H9 (cell line): ENCODE data around the gene CENPP. TPM values are rescaled to one million over a fixed set of nuclear protein-coding genes. Genes with fewer than 3 reads are reported as not detected.

Experiments
- DNase-seq: peaks from one replicate; pipeline ENCODE4 v3.0.0-alpha.2; 2017
- H2AFZ ChIP-seq: one replicate; pipeline ENCODE4 v1.6.1; 2013; ENCODE audit warnings: mild to moderate bottlenecking, low read length, control low read depth, moderate library complexity
- H2AK5ac ChIP-seq: 2 replicates; pipeline ENCODE4 v1.6.1; 2013; ENCODE audit warnings: low read length, control low read depth, mixed read lengths; ENCODE audit not compliant: insufficient read length
- H2BK120ac ChIP-seq: one replicate; pipeline ENCODE4 v1.6.1; 2013; ENCODE audit warnings: low read depth, mild to moderate bottlenecking, low read length, control low read depth, inconsistent platforms; ENCODE audit not compliant: poor library complexity, severe bottlenecking
- H2BK12ac ChIP-seq: 2 replicates; pipeline ENCODE4 v1.6.1; 2013; ENCODE audit warnings: low read length, control low read depth, mixed read lengths, low read depth; ENCODE audit not compliant: insufficient read length
- H2BK15ac ChIP-seq: 2 replicates; pipeline ENCODE4 v1.6.1; 2013; ENCODE audit warnings: low read depth, low read length, control low read depth
- H2BK20ac ChIP-seq: one replicate; pipeline ENCODE4 v1.6.1; 2013; ENCODE audit warnings: low read depth, mild to moderate bottlenecking, low read length, control low read depth, inconsistent platforms; ENCODE audit not compliant: poor library complexity, severe bottlenecking
- H2BK5ac ChIP-seq: 2 replicates; pipeline ENCODE4 v1.6.1; 2013; ENCODE audit warnings: low read length, control low read depth, mixed read lengths; ENCODE audit not compliant: insufficient read length
- H3K14ac ChIP-seq: 2 replicates; pipeline ENCODE4 v1.6.1; 2013; ENCODE audit warnings: low read length, control low read depth; ENCODE audit not compliant: insufficient read depth
- H3K18ac ChIP-seq: 2 replicates; pipeline ENCODE4 v1.6.1; 2013; ENCODE audit warnings: low read depth, mild to moderate bottlenecking, mixed read lengths, low read length, control low read depth; ENCODE audit not compliant: insufficient read length
- H3K23ac ChIP-seq: 2 replicates; pipeline ENCODE4 v1.6.1; 2013; ENCODE audit warnings: low read length, control low read depth, mixed read lengths, low read depth; ENCODE audit not compliant: insufficient read length
- H3K23me2 ChIP-seq: 2 replicates; pipeline ENCODE4 v1.6.1; 2013; ENCODE audit warnings: low read depth, mild to moderate bottlenecking, mixed read lengths, low read length, control low read depth; ENCODE audit not compliant: insufficient read length, poor library complexity, severe bottlenecking
- H3K27ac ChIP-seq: 2 replicates; pipeline ENCODE4 v1.5.1; 2013; ENCODE audit warnings: low read length, control low read depth, mixed read lengths, low read depth; ENCODE audit not compliant: insufficient read length
- H3K27me3 ChIP-seq: 2 replicates; pipeline ENCODE4 v1.6.1; 2013; ENCODE audit warnings: low read length, control low read depth, inconsistent platforms; ENCODE audit not compliant: insufficient read depth
- H3K4ac ChIP-seq: 2 replicates; pipeline ENCODE4 v1.6.1; 2013; ENCODE audit warnings: low read depth, mild to moderate bottlenecking, control low read depth, inconsistent platforms, low read length, moderate library complexity
- H3K4me1 ChIP-seq: 2 replicates; pipeline ENCODE4 v1.6.1; 2013; ENCODE audit warnings: low read length, control low read depth, inconsistent platforms; ENCODE audit not compliant: insufficient read depth
- H3K4me2 ChIP-seq: 2 replicates; pipeline ENCODE4 v1.6.1; 2013; ENCODE audit warnings: low read length, control low read depth, mixed read lengths; ENCODE audit not compliant: insufficient read length, insufficient read depth
- H3K56ac ChIP-seq: 2 replicates; pipeline ENCODE4 v1.6.1; 2013; ENCODE audit warnings: low read depth, mild to moderate bottlenecking, mixed read lengths, low read length, control low read depth; ENCODE audit not compliant: insufficient read length
- H3K79me1 ChIP-seq: 2 replicates; pipeline ENCODE4 v1.6.1; 2013; ENCODE audit warnings: low read depth, mild to moderate bottlenecking, moderate library complexity, low read length, control low read depth, inconsistent platforms; ENCODE audit not compliant: insufficient read depth, poor library complexity, severe bottlenecking
- H3K79me2 ChIP-seq: 2 replicates; pipeline ENCODE4 v1.6.1; 2013; ENCODE audit warnings: low read length, control low read depth, inconsistent platforms; ENCODE audit not compliant: insufficient read depth
- H3K9ac ChIP-seq: 2 replicates; pipeline ENCODE4 v1.6.1; 2013; ENCODE audit warnings: low read length, control low read depth, mixed read lengths; ENCODE audit not compliant: insufficient read length; ENCODE audit errors: extremely low read depth
- H3K9me3 ChIP-seq: one replicate; pipeline ENCODE4 v1.6.1; 2013; ENCODE audit warnings: low read depth, low read length, inconsistent platforms; ENCODE audit not compliant: control insufficient read depth
- H3T11ph ChIP-seq: one replicate; pipeline ENCODE4 v1.6.1; 2013; ENCODE audit warnings: mild to moderate bottlenecking, low read length, control low read depth, inconsistent platforms
- H4K20me1 ChIP-seq: one replicate; pipeline ENCODE4 v1.6.1; 2013; ENCODE audit not compliant: control insufficient read depth, insufficient read length, insufficient read depth
- H4K5ac ChIP-seq: 2 replicates; pipeline ENCODE4 v1.6.1; 2013; ENCODE audit warnings: low read depth, mild to moderate bottlenecking, mixed read lengths, low read length, control low read depth; ENCODE audit not compliant: insufficient read length
- H4K8ac ChIP-seq: replicated peaks from 2 replicates; pipeline ENCODE4 v1.6.1; 2013; ENCODE audit warnings: low read length, control low read depth, mixed read lengths, low read depth; ENCODE audit not compliant: insufficient read length
- H4K91ac ChIP-seq: 2 replicates; pipeline ENCODE4 v1.6.1; 2013; ENCODE audit warnings: low read depth, mild to moderate bottlenecking, moderate library complexity, mixed read lengths, low read length, control low read depth; ENCODE audit not compliant: insufficient read length
- H3K27ac Mint-ChIP-seq, 3 experiments: 2 replicates in 2 of 3; 3 replicates in 1 of 3; pipeline ENCODE4 v1.8.0; 2020 to 2021; ENCODE audit warnings: mixed read lengths in 3 of 3, mild to moderate bottlenecking in 1 of 3, moderate library complexity in 1 of 3
- H3K27me3 Mint-ChIP-seq: 2 replicates; pipeline ENCODE4 v1.8.0; 2021; ENCODE audit warnings: low read depth, mild to moderate bottlenecking, moderate library complexity, mixed read lengths
- H3K36me3 Mint-ChIP-seq, 3 experiments: 2 replicates in 2 of 3; 3 replicates in 1 of 3; pipeline ENCODE4 v1.8.0; 2020 to 2021; ENCODE audit warnings: low read depth in 3 of 3, mixed read lengths in 3 of 3; ENCODE audit not compliant: insufficient read depth in 1 of 3
- H3K4me1 Mint-ChIP-seq, 2 experiments: 2 replicates each; pipeline ENCODE4 v1.8.0; 2020; ENCODE audit warnings: mixed read lengths in 2 of 2
- H3K4me3 Mint-ChIP-seq, 2 experiments: 2 replicates in 1 of 2; 3 replicates in 1 of 2; pipeline ENCODE4 v1.8.0; 2020 to 2021; ENCODE audit warnings: mild to moderate bottlenecking in 2 of 2, mixed read lengths in 2 of 2, moderate library complexity in 1 of 2
- H3K9me3 Mint-ChIP-seq, 2 experiments: 2 replicates in 1 of 2; 3 replicates in 1 of 2; pipeline ENCODE4 v1.8.0; 2020; ENCODE audit warnings: mild to moderate bottlenecking in 2 of 2, mixed read lengths in 2 of 2, moderate library complexity in 1 of 2
- CTCF ChIP-seq: fragments of 200-600 bp; sonication (generic); conservative IDR thresholded peaks from 3 replicates; pipeline ENCODE4 v1.8.0; 2021; ENCODE audit warnings: antibody characterized with exemption, mild to moderate bottlenecking
- WGBS: extraction: QIAGEN DNeasy Blood & Tissue Kit; methylation state at CpG from one replicate; pipeline ENCODE4 v1.1.7; 2013; ENCODE audit warnings: missing lambda C conversion rate, low lambda C conversion rate, mixed read lengths; ENCODE audit not compliant: insufficient read length; ENCODE audit errors: extremely low coverage; 5-methylcytosine and 5-hydroxymethylcytosine counted together
- total RNA-seq: library from RNA; stranded (reverse); gene quantifications from 2 replicates; pipeline ENCODE4 v1.2.1, GENCODE V29; 2021

CENPP gene
- total RNA-seq, 1 experiment from 2014 or later = 9.1 TPM

- H3K4me2 ChIP-seq = no peak overlapping the region
- no peak overlapping the region for H2BK5ac ChIP-seq
- no peak overlapping the region for H3K56ac ChIP-seq
- TF ChIP-seq CTCF = no peak
- H2BK12ac ChIP-seq = no peak overlapping the region
- H2AK5ac ChIP-seq = no peak overlapping the region
- no peak overlapping the region for H2BK15ac ChIP-seq
- H2BK20ac ChIP-seq = no peak overlapping the region
- no peak overlapping the region for H4K5ac ChIP-seq
- no peak overlapping the region for H3K4ac ChIP-seq
- H3K23me2 ChIP-seq = no peaks in the 10 kb centered on the region
- H3K14ac ChIP-seq = no peak overlapping the region
- H3K27ac Mint-ChIP-seq = no peak overlapping the region
- H3K9me3 Mint-ChIP-seq = peaks cover 7% of the 10 kb centered on the region in 2 experiments; a peak in 3 of 5 replicates
- H2AFZ ChIP-seq = no peak overlapping the region
- no peak overlapping the region for H3K9ac ChIP-seq
- H2BK120ac ChIP-seq = no peak overlapping the region
- H3K79me1 ChIP-seq = no peaks in the 10 kb centered on the region
- no peak overlapping the region for H4K91ac ChIP-seq
- H3K9me3 ChIP-seq = no peaks in the 10 kb centered on the region
- no peaks in the 10 kb centered on the region for H3K27me3 Mint-ChIP-seq
- no peaks in the 10 kb centered on the region for H3K4me1 ChIP-seq
- no peaks in the 10 kb centered on the region for H4K20me1 ChIP-seq
- H3K27ac ChIP-seq = no peak overlapping the region
- no peak overlapping the region for H3K4me3 Mint-ChIP-seq
- WGBS = no CpG with 5 or more reads among the region's 3 CpGs
- no peaks in the 10 kb centered on the region for H3K27me3 ChIP-seq
- no peaks in the 10 kb centered on the region; a peak in 1 of 7 replicates for H3K36me3 Mint-ChIP-seq
- H4K8ac ChIP-seq = no peak overlapping the region
- H3K79me2 ChIP-seq = no peaks in the 10 kb centered on the region
- no peak overlapping the region for H3K18ac ChIP-seq
- H3K23ac ChIP-seq = no peak overlapping the region
- H3K4me1 Mint-ChIP-seq = no peaks in the 10 kb centered on the region
- DNase-seq = no peak
- no peak overlapping the region for H3T11ph ChIP-seq
These were observed 72.1 kb downstream of the CENPP start for GRCh38 chr9:92397853-92398252.
